Activated CD4-positive, alpha-beta T cell treated with anti-CD3 and anti-CD28 coated beads, Interleukin-2, amount 50 U/mL, for 24 hours (primary cell): ENCODE results near the gene CLIP3.

ENCODE experiments used
- DNase-seq, 2 donors: peaks; one replicate each; pipeline ENCODE4 v3.0.0-alpha.2; 2020; ENCODE audit warnings: low read depth in 1 of 2, low spot score in 1 of 2

CLIP3 gene

DNA sequence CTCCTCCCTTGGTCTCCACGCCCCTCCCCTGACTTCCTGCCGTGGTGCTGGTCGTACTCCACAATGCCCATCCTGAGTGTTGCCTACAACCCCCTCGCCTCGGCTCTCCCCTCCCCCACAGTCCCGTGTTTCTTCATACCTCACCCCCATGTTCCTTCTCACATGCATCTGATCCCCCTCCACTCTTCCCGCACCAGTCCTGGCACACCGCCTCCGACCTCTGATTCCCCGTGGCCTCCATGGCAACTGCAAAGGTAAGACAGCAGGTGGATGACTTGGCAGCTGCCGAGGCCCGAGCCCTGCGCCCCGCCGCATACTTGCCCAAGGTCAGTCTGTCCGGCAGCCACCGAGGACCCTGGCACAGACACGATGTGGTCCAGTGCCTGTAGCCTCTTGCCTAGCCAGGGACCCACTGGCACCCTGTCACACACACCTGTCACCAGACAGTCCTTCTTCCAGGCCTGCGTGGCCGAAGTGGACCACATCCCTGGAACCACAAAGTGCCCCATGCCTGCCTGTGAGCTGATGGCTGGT is 53.8 kb downstream of the CLIP3 start:
- DNase-seq, result no peak

DNA sequence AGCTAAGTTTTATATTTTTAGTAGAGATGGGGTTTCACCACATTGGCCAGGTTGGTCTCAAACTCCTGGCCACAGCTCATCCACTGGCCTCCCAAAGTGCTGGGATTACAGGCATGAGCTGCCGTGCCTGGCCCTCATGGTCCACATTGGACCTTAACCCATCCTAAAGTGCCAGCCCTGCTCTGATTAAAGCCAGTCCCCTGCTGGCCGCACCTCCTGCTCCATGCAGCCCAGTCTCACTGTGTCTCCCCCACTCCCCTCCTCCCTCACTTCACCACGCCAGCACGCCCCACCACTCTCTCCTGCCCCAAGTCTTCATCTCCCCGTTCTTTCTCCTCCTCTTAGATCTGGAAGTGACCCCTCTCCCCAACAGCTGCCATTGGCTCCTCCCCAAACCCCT is 54.4 kb downstream of the CLIP3 start:
- DNase-seq, result no peak

GRCh38 chr19:35977446-35978222 is 55.0 kb downstream of the CLIP3 start:
- DNase-seq, result no peak

- no peak for DNase-seq
Measured at GRCh38 chr19:35975608-35976214, 57.0 kb downstream of the CLIP3 start.

GRCh38 chr19:35973487-35973886 is 59.2 kb downstream of the CLIP3 start:
- no peak for DNase-seq

- DNase-seq, result no peak
Measured at GRCh38 chr19:35966771-35967170, 65.9 kb downstream of the CLIP3 start.
